Kidney epithelial cell (primary cell): ENCODE results near the gene SUN1. TPM values are rescaled to one million over a fixed set of nuclear protein-coding genes. Genes with fewer than 3 reads are reported as not detected.

Experiments
- DNase-seq: peaks from one replicate; pipeline ENCODE4 v3.0.0-alpha.2; 2010; ENCODE audit warnings: low read depth
- H3K27me3 ChIP-seq: 2 replicates; pipeline ENCODE4 v1.6.0; 2011; ENCODE audit warnings: low read length; ENCODE audit not compliant: control insufficient read depth, insufficient read depth
- H3K36me3 ChIP-seq: 2 replicates; pipeline ENCODE4 v1.5.1; 2011; ENCODE audit warnings: low read length; ENCODE audit not compliant: control insufficient read depth, insufficient read depth
- H3K4me3 ChIP-seq: 2 replicates; pipeline ENCODE4 v1.5.1; 2011; ENCODE audit warnings: low read depth, mild to moderate bottlenecking, control low read depth, low read length
- CTCF ChIP-seq: IDR thresholded peaks from 2 replicates; pipeline ENCODE4 v1.5.1; 2011; ENCODE audit warnings: mild to moderate bottlenecking, moderate library complexity, low read length, control low read depth, inconsistent platforms; ENCODE audit not compliant: insufficient read depth, poor library complexity, severe bottlenecking
- total RNA-seq: library from RNA; depleted of rRNA; stranded (reverse); fragments of >200 nt; gene quantifications from 2 replicates; pipeline ENCODE4 v1.2.3, GENCODE V29; 2015

The SUN1 gene
- total RNA-seq, 1 donor from 2014 or later = 192 TPM

- Histone ChIP-seq H3K27me3 (no peaks in the 10 kb centered on the region), H3K36me3 (no peaks in the 10 kb centered on the region), H3K4me3 (no peak overlapping the region)
- DNase-seq = no peak
- TF ChIP-seq CTCF = no peak
These were observed 6.9 kb upstream of the SUN1 start for GRCh38 chr7:825386-825785.

DNA sequence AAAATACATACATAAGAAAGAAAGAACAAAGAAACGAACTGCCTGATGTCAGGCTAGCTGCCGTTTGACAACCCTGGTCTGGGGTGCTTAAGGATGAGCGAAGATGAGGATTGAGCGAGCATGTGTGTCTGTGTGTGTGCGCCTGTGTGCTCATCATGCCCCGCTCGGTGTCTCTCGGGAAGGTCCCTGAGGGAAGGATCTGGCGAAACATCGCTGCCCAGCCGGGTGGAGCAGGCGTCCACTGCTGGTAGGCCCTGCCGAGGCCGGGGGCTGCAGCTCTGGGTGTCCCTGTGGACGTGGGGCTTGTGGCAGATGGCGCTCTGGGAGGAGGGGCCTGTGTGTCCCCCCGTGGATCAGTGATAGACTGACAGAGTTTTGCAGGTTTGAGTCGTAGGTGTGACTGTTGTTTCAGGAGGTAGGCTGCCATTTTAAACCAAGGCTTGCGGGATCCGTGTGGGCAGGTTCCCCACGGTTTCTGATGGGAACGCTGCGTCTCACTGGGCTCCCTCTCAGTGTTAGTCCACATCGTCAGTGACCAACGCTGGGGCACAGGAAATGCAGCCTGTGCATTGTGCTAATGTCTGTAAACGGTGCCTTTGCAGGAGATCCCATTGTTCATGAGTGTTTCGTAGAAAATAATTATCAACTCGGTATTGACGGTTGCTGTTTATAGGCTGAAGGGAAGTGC, 5.9 kb upstream of the SUN1 start:
- DNase-seq = no peak
- Histone ChIP-seq H3K27me3 (no peaks in the 10 kb centered on the region), H3K36me3 (no peaks in the 10 kb centered on the region), H3K4me3 (no peak overlapping the region)
- TF ChIP-seq CTCF = no peak

DNA sequence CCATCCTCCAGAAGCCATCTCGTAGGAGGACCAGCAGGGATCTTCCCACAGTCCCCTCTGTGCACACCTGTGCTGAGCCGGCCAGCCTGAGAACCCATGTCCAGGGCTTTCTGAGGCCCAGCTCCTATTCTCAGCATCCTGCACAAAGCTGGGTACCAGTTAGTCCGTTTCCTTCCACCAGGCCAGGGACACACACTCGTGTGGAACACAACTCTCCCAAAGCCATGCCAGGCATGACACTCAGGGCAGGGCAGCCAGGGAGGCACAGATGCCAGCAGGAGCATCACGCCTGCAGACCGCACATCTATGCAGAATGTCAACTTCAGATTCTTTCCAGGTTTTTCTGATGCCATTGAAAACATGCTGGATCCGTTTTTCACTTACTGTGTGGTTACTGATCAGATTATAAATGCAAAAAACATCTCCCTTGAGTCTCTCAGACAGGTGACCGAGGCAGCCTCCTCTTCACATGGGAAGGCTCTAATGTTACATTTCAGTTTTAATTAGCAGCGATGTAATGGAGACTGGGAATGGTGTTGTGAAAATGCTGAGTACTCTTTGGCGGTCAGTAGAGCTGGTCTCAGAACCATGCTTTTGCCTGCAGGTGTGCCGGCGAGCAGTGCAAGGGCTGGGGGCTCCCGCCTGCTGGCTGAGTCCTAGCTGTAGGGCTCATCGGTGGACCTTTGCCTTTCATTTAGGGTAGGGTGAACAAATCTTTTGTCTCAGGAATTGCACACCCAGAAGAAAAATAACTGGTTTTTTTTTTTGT, 3.3 kb upstream of the SUN1 start:
- Histone ChIP-seq H3K27me3 (no peaks in the 10 kb centered on the region), H3K4me3 (no peak overlapping the region), H3K36me3 (no peaks in the 10 kb centered on the region)
- TF ChIP-seq CTCF = no peak
- no peak for DNase-seq

DNA sequence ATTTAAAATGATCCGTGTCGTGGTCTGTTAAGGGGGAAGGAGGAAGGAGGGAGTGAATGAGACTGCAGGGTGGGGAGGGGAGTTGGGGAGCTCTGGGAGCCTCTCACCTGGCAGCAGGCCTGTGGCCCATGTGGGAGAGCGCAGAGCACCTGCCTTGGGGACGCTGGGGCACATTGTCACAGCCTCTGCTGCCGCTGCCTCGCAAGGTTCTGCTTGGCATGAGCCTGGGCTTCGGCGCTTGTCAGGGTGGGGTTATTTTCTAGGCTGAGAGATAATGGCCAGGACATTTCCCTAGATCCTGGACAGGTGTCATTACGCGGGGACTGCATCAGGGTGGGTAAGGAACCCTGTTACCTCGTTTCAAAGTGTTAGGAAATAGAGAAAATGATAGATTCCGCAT, 2.2 kb upstream of the SUN1 start:
- no peaks in the 10 kb centered on the region for H3K27me3 ChIP-seq
- H3K36me3 ChIP-seq = no peaks in the 10 kb centered on the region
- no peak for TF ChIP-seq CTCF
- no peak for DNase-seq
- H3K4me3 ChIP-seq = no peak overlapping the region

- Histone ChIP-seq H3K4me3 (no peak overlapping the region), H3K27me3 (no peaks in the 10 kb centered on the region), H3K36me3 (no peaks in the 10 kb centered on the region)
- TF ChIP-seq CTCF = no peak
- DNase-seq = peak; percentile 84
These were observed 595 bp upstream of the SUN1 start for GRCh38 chr7:831596-832166.
